Cardiac muscle cell (in vitro differentiated cells and primary cell): ENCODE results near the gene GTF2A1. TPM values are rescaled to one million over a fixed set of nuclear protein-coding genes. Genes with fewer than 3 reads are reported as not detected.

Experiments used
- DNase-seq, 2 donors: peaks; one replicate each; pipeline versions ENCODE4 v3.0.0 to v3.0.0-alpha.2; 2010 to 2017; ENCODE audit warnings: low read depth in 1 of 2, low spot score in 1 of 2
- H3K27ac ChIP-seq: fragments of 200-600 bp; sonication (generic); 2 replicates; pipeline ENCODE4 v1.5.1; 2016
- H3K27me3 ChIP-seq: fragments of 200-600 bp; sonication (generic); 2 replicates; pipeline ENCODE4 v1.6.0; 2016; ENCODE audit warnings: control low read depth
- H3K36me3 ChIP-seq: fragments of 200-600 bp; sonication (generic); 2 replicates; pipeline ENCODE4 v1.5.1; 2016; ENCODE audit warnings: control low read depth
- H3K4me1 ChIP-seq: fragments of 200-600 bp; sonication (generic); 2 replicates; pipeline ENCODE4 v1.8.1; 2017; ENCODE audit warnings: low read depth, mild to moderate bottlenecking, mixed run types
- H3K4me3 ChIP-seq: fragments of 200-600 bp; sonication (generic); 2 replicates; pipeline ENCODE4 v1.5.1; 2016; ENCODE audit warnings: mild to moderate bottlenecking
- H3K9me3 ChIP-seq: fragments of 200-600 bp; sonication (generic); 2 replicates; pipeline ENCODE4 v1.5.1; 2017; ENCODE audit warnings: low read depth, mild to moderate bottlenecking, control low read depth
- CTCF ChIP-seq: IDR thresholded peaks from 2 replicates; pipeline ENCODE4 v1.5.1; 2012; ENCODE audit warnings: low read depth, mild to moderate bottlenecking, low read length
- polyA plus RNA-seq: library from polyadenylated mRNA; unstranded; fragments of >200 nt; fragmentation: Nextera tagmentation; extraction: Ambion mirVana; gene quantifications from 2 replicates; pipeline ENCODE4 v1.2.1, GENCODE V29; 2016
- total RNA-seq: library from RNA; depleted of rRNA; stranded (reverse); fragments of >200 nt; gene quantifications from 2 replicates; pipeline ENCODE4 v1.2.3, GENCODE V29; 2016

GTF2A1 gene
- total and polyA plus RNA-seq, 2 experiments from 2014 or later = 3.5 to 26.8 TPM

GRCh38 chr14:81162941-81163340 is 57.8 kb downstream of the GTF2A1 start:
- Histone ChIP-seq H3K27me3 (no peaks in the 10 kb centered on the region), H3K9me3 (no peaks in the 10 kb centered on the region), H3K36me3 (no peaks in the 10 kb centered on the region), H3K4me1 (no peaks in the 10 kb centered on the region), H3K27ac (no peak overlapping the region), H3K4me3 (no peak overlapping the region)
- no peak for DNase-seq
- no peak for TF ChIP-seq CTCF

- no peak for DNase-seq
- no peaks in the 10 kb centered on the region for H3K9me3 ChIP-seq
- no peaks in the 10 kb centered on the region for H3K27me3 ChIP-seq
- no peaks in the 10 kb centered on the region for H3K4me1 ChIP-seq
- TF ChIP-seq CTCF = no peak
- no peaks in the 10 kb centered on the region for H3K36me3 ChIP-seq
- H3K27ac ChIP-seq = no peak overlapping the region
- H3K4me3 ChIP-seq = no peak overlapping the region
Measured at GRCh38 chr14:81161749-81162148, 59.0 kb downstream of the GTF2A1 start.

GRCh38 chr14:81161088-81161487 is 59.7 kb downstream of the GTF2A1 start:
- DNase-seq = no peak
- H3K27me3 ChIP-seq = no peaks in the 10 kb centered on the region
- H3K27ac ChIP-seq = no peak overlapping the region
- H3K4me3 ChIP-seq = no peak overlapping the region
- H3K4me1 ChIP-seq = no peaks in the 10 kb centered on the region
- no peak for TF ChIP-seq CTCF
- H3K9me3 ChIP-seq = no peaks in the 10 kb centered on the region
- H3K36me3 ChIP-seq = no peaks in the 10 kb centered on the region

GRCh38 chr14:81157431-81157830 is 63.3 kb downstream of the GTF2A1 start:
- H3K27ac ChIP-seq = no peak overlapping the region
- H3K9me3 ChIP-seq = no peaks in the 10 kb centered on the region
- no peak overlapping the region for H3K4me3 ChIP-seq
- no peaks in the 10 kb centered on the region for H3K27me3 ChIP-seq
- no peak for DNase-seq
- no peaks in the 10 kb centered on the region for H3K36me3 ChIP-seq
- no peak for TF ChIP-seq CTCF
- H3K4me1 ChIP-seq = no peaks in the 10 kb centered on the region

GRCh38 chr14:81153187-81153586 is 67.6 kb downstream of the GTF2A1 start:
- no peaks in the 10 kb centered on the region for H3K9me3 ChIP-seq

More at GRCh38 chr14:81153187-81153586, 67.6 kb downstream of the GTF2A1 start:
- no peak overlapping the region for H3K4me3 ChIP-seq
- H3K27me3 ChIP-seq = no peaks in the 10 kb centered on the region
- H3K36me3 ChIP-seq = no peaks in the 10 kb centered on the region
- no peak overlapping the region for H3K27ac ChIP-seq
- no peak for DNase-seq
- no peaks in the 10 kb centered on the region for H3K4me1 ChIP-seq
- TF ChIP-seq CTCF = no peak
